Calu3 (cell line): ENCODE measurements around the gene SLC12A1. TPM values are rescaled to one million over a fixed set of nuclear protein-coding genes. Genes with fewer than 3 reads are reported as not detected.

Experiments used
- BruUV-seq: library from RNA; stranded (reverse); fragments of 400-500 nt; replicated peaks from 2 replicates; lab custom pipeline; 2021; lab: Mats Ljungman, UMichigan
- CTCF ChIA-PET: fragments of 300-600 bp; sonication (Branson Sonifier 250); formaldehyde crosslinking; loops from one replicate; lab custom pipeline; 2022; ENCODE audit warnings: antibody characterized with exemption; lab: Charles Lee
- DNase-seq: peaks from one replicate; pipeline ENCODE4 v3.0.0; 2022
- H3K27ac Mint-ChIP-seq: one replicate; pipeline ENCODE4 v1.8.0; 2022; ENCODE audit warnings: mixed read lengths; ENCODE audit not compliant: unreplicated experiment
- H3K27me3 Mint-ChIP-seq: one replicate; pipeline ENCODE4 v1.8.0; 2022; ENCODE audit warnings: mixed read lengths; ENCODE audit not compliant: unreplicated experiment
- H3K36me3 Mint-ChIP-seq: one replicate; pipeline ENCODE4 v1.8.0; 2022; ENCODE audit warnings: mild to moderate bottlenecking, moderate library complexity, mixed read lengths; ENCODE audit not compliant: insufficient read depth, unreplicated experiment
- H3K4me1 Mint-ChIP-seq: one replicate; pipeline ENCODE4 v1.8.0; 2022; ENCODE audit warnings: mild to moderate bottlenecking, low read depth, mixed read lengths; ENCODE audit not compliant: unreplicated experiment
- H3K4me3 Mint-ChIP-seq: one replicate; pipeline ENCODE4 v1.8.0; 2022; ENCODE audit warnings: mild to moderate bottlenecking, low read depth, moderate library complexity, mixed read lengths; ENCODE audit not compliant: unreplicated experiment
- H3K9me3 Mint-ChIP-seq: one replicate; pipeline ENCODE4 v1.8.0; 2022; ENCODE audit warnings: low read depth, mixed read lengths; ENCODE audit not compliant: unreplicated experiment
- intact Hi-C: fragments of 100-400 bp; cut with micrococcal nuclease; formaldehyde crosslinking; loops from one replicate; pipeline ENCODE4 v1.10.0; 2022; ENCODE audit not compliant: unreplicated experiment
- total RNA-seq: library from RNA; stranded (reverse); gene quantifications from 2 replicates; pipeline ENCODE4 v1.2.3, GENCODE V29; 2022
- TF ChIP-seq, protein P1 (sequence below): fragments of 200-600 bp; IDR thresholded peaks from one replicate; pipeline ENCODE4 v1.8.0; 2022; ENCODE audit warnings: antibody characterized with exemption; ENCODE audit not compliant: unreplicated experiment

Gene SLC12A1
- total RNA-seq, 1 experiment from 2014 or later: not detected

DNA sequence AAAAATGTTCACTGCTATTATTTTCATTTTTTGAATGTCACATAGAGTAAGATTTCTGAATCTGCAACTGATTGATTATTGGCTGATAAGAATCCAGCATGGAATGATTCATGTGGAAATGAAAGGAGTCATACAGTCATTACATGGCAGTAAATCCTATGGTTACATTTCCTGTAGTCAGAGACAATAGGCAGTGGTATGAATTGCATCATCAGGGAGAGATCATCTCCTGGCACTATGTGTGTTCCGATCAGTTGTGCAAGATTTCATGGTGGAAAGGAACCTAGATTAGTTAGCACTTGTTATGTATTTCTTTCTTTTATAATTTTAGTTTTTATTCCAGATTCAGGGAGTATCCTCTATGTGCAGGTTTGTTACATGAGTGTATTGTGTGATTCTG, 38.8 kb downstream of the SLC12A1 start:
- CTCF ChIA-PET: no interaction called here
- H3K36me3 Mint-ChIP-seq: no peaks in the 10 kb centered on the region
- H3K9me3 Mint-ChIP-seq: no peaks in the 10 kb centered on the region
- no TSS peak for BruUV-seq
- H3K4me1 Mint-ChIP-seq: no peaks in the 10 kb centered on the region
- intact Hi-C loops: no loop called here
- H3K27me3 Mint-ChIP-seq: peaks cover 29% of the 10 kb centered on the region
- H3K27ac Mint-ChIP-seq: no peak overlapping the region
- H3K4me3 Mint-ChIP-seq: no peak overlapping the region
- DNase-seq: no peak
- TF ChIP-seq, protein P1, sequence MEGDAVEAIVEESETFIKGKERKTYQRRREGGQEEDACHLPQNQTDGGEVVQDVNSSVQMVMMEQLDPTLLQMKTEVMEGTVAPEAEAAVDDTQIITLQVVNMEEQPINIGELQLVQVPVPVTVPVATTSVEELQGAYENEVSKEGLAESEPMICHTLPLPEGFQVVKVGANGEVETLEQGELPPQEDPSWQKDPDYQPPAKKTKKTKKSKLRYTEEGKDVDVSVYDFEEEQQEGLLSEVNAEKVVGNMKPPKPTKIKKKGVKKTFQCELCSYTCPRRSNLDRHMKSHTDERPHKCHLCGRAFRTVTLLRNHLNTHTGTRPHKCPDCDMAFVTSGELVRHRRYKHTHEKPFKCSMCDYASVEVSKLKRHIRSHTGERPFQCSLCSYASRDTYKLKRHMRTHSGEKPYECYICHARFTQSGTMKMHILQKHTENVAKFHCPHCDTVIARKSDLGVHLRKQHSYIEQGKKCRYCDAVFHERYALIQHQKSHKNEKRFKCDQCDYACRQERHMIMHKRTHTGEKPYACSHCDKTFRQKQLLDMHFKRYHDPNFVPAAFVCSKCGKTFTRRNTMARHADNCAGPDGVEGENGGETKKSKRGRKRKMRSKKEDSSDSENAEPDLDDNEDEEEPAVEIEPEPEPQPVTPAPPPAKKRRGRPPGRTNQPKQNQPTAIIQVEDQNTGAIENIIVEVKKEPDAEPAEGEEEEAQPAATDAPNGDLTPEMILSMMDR: no peak

DNA sequence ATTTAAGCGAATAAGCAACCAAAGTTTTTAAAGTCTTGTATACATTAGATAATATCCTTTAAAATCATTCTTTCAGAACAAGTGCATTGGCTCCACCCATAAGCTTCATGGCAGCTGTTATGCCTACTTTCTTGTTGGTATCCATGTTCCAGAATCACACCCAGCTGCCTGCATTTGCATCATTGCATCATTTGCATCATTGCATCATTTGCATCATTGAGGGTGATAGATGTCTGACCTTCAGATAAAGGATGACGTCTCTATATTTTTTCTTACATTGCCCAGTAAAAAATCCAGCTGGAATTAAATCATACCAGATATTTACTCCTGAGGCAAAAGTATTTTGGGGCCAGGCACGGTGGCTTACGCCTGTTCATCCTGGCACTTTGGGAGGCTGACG, 42.3 kb downstream of the SLC12A1 start:
- TF ChIP-seq, protein P1: no peak
- CTCF ChIA-PET: no interaction called here
- H3K4me1 Mint-ChIP-seq: no peaks in the 10 kb centered on the region
- no peaks in the 10 kb centered on the region for H3K36me3 Mint-ChIP-seq
- no TSS peak for BruUV-seq
- no peak overlapping the region for H3K4me3 Mint-ChIP-seq
- peaks cover 51% of the 10 kb centered on the region for H3K27me3 Mint-ChIP-seq
- intact Hi-C loops: no loop called here
- no peaks in the 10 kb centered on the region for H3K9me3 Mint-ChIP-seq
- no peak for DNase-seq
- H3K27ac Mint-ChIP-seq: no peak overlapping the region

DNA sequence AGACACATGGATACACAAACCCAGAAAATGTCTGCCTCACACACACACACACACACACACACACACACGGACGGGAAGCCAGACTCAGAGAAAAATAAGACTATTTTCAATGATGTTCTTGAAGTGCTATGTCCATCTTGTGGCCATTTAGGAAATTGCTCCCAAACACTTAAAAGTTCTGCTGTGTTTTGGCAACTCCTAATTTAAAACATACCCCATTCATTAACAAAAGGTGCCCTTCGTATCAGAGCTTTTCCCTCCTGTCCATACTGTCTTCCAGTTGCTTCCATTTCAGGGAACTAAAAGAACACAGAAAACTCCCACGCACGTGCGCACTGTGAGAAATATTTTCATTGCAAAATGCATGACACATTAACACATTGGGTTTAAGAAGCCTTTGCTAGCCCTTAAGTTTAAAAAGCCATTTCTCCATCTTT, 44.6 kb downstream of the SLC12A1 start:
- CTCF ChIA-PET: no interaction called here
- peak; percentile 50 for DNase-seq
- TF ChIP-seq, protein P1: no peak
- no peaks in the 10 kb centered on the region for H3K9me3 Mint-ChIP-seq
- no peak overlapping the region for H3K4me3 Mint-ChIP-seq
- intact Hi-C loops: loop anchor here (1.0 to 2.0 kb wide), 2 partner anchors 138 to 1054 kb away; no protein-coding TSS in a partner anchor
- no peaks in the 10 kb centered on the region for H3K4me1 Mint-ChIP-seq
- H3K27me3 Mint-ChIP-seq: peaks cover 41% of the 10 kb centered on the region
- no peaks in the 10 kb centered on the region for H3K36me3 Mint-ChIP-seq
- no TSS peak for BruUV-seq
- H3K27ac Mint-ChIP-seq: no peak overlapping the region

DNA sequence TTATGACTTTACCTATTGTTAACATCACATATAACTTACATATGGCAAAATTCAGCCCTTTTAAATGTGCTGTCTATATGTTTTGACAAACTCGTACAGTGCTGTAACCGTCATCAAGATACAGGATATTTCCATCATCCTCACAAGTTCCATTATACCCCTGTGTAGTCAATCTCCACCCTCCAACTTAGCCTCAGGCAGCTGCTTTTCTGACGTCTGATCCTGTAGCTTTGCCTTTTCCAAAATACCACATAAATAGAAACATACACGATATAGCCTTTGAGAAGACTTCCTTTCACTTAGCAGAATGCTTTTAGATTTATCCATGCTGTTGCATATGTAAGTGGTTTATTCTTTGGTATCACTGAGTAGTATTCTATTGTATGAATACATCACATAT, 47.1 kb downstream of the SLC12A1 start:
- Mint-ChIP-seq H3K4me3 (no peak overlapping the region), H3K27me3 (peaks cover 34% of the 10 kb centered on the region), H3K4me1 (no peaks in the 10 kb centered on the region), H3K27ac (no peak overlapping the region), H3K36me3 (no peaks in the 10 kb centered on the region), H3K9me3 (no peaks in the 10 kb centered on the region)
- CTCF ChIA-PET: interaction anchor here (1.5 kb wide), 1 partner anchor 141 kb away, joined by 3 read pairs; no protein-coding TSS in a partner anchor
- TF ChIP-seq, protein P1: no peak
- BruUV-seq: no TSS peak
- intact Hi-C loops: no loop called here
- DNase-seq: no peak
